Measurements from ENCODE around the gene THAP4. TPM values are rescaled to one million over a fixed set of nuclear protein-coding genes. Genes with fewer than 3 reads are reported as not detected.
"Not testable (repeated sequence)": the region's sequence is repeated elsewhere in the genome, so short reads cannot be mapped to it uniquely, and the experiment has no call there.

The THAP4 gene
- total RNA-seq, 1 donor from 2014 or later = 43.3 TPM

GRCh38 chr2:241574911-241575623 lies 61.9 kb downstream of the THAP4 start:
- no peak overlapping the region for H3K4me3 ChIP-seq (ENCODE audit: low read depth, low read length)
- TF ChIP-seq, protein P1, sequence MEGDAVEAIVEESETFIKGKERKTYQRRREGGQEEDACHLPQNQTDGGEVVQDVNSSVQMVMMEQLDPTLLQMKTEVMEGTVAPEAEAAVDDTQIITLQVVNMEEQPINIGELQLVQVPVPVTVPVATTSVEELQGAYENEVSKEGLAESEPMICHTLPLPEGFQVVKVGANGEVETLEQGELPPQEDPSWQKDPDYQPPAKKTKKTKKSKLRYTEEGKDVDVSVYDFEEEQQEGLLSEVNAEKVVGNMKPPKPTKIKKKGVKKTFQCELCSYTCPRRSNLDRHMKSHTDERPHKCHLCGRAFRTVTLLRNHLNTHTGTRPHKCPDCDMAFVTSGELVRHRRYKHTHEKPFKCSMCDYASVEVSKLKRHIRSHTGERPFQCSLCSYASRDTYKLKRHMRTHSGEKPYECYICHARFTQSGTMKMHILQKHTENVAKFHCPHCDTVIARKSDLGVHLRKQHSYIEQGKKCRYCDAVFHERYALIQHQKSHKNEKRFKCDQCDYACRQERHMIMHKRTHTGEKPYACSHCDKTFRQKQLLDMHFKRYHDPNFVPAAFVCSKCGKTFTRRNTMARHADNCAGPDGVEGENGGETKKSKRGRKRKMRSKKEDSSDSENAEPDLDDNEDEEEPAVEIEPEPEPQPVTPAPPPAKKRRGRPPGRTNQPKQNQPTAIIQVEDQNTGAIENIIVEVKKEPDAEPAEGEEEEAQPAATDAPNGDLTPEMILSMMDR (IDR thresholded peaks at IDR 0.05; ENCODE audit: insufficient read depth, low read length, poor library complexity, severe bottlenecking) = no peak
- no peak for DNase-seq (ENCODE audit: low read depth)
- peaks cover 3% of the 10 kb centered on the region for H3K36me3 ChIP-seq (ENCODE audit: control insufficient read depth, insufficient read depth, low read length)
- no peaks in the 10 kb centered on the region for H3K27me3 ChIP-seq (ENCODE audit: control insufficient read depth, insufficient read depth, low read length)

DNA sequence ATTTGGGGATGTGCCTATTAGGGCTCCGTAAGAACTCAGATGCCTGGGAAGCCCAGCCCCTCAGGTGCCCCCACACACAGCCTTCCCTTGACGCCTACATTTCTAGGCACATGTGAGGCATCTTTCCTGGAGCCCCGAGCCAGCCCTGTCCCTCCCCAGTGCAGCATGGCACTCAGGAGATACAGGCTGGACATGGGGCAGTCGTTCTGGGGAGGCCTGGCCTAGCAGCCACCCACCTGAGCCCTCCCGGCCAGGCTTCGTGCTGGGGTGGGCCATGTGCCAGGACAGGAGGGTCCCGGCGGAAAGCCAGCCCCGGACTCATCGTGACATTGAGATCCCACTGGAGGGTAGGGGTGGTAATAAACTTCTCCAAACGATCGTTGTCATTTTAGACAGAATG lies 63.2 kb downstream of the THAP4 start:
- DNase-seq (ENCODE audit: low read depth) = no peak
- Histone ChIP-seq H3K27me3 (ENCODE audit: control insufficient read depth, insufficient read depth, low read length) (no peaks in the 10 kb centered on the region), H3K4me3 (ENCODE audit: low read depth, low read length) (no peak overlapping the region), H3K36me3 (ENCODE audit: control insufficient read depth, insufficient read depth, low read length) (peaks cover 3% of the 10 kb centered on the region)
- TF ChIP-seq, protein P1 (IDR thresholded peaks at IDR 0.05; ENCODE audit: insufficient read depth, low read length, poor library complexity, severe bottlenecking) = no peak

DNA sequence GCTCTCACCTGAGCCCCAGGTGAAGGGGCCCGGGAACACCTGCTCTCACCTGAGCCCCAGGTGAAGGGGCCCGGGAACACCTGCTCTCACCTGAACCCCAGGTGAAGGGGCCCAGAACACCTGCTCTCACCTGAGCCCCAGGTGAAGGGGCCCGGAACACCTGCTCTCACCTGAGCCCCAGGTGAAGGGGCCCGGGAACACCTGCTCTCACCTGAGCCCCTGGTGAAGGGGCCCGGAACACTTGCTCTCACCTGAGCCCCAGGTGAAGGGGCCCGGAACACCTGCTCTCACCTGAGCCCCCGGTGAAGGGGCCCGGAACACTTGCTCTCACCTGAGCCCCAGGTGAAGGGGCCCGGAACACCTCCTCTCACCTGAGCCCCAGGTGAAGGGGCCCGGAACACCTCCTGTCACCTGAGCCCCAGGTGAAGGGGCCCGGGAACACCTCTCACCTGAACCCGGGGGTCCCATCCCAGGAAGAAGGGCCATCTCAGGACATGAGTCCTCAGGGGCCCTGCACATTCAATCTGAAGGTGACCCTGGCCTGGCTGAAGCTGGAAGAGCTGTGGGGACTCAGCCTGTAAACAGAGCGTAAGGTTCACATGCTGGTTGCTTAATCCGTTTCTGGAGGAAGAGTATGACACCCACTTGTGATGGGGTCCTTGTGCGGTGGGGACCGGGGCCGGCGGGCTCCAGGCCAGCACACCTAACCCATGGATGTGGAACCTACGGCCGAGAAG lies 63.9 kb downstream of the THAP4 start:
- H3K36me3 ChIP-seq (ENCODE audit: control insufficient read depth, insufficient read depth, low read length); H3K27me3 ChIP-seq (ENCODE audit: control insufficient read depth, insufficient read depth, low read length); H3K4me3 ChIP-seq (ENCODE audit: low read depth, low read length); DNase-seq (ENCODE audit: low read depth): not testable (repeated sequence)

GRCh38 chr2:241571821-241572620 lies 64.9 kb downstream of the THAP4 start:
- no peak for DNase-seq (ENCODE audit: low read depth)
- TF ChIP-seq, protein P1 (IDR thresholded peaks at IDR 0.05; ENCODE audit: insufficient read depth, low read length, poor library complexity, severe bottlenecking) = no peak
- Histone ChIP-seq H3K27me3 (ENCODE audit: control insufficient read depth, insufficient read depth, low read length) (no peaks in the 10 kb centered on the region), H3K36me3 (ENCODE audit: control insufficient read depth, insufficient read depth, low read length) (peaks cover 3% of the 10 kb centered on the region), H3K4me3 (ENCODE audit: low read depth, low read length) (no peak overlapping the region)

GRCh38 chr2:241570961-241571581 lies 65.9 kb downstream of the THAP4 start:
- TF ChIP-seq, protein P1 (IDR thresholded peaks at IDR 0.05; ENCODE audit: insufficient read depth, low read length, poor library complexity, severe bottlenecking) = no peak
- Histone ChIP-seq H3K36me3 (ENCODE audit: control insufficient read depth, insufficient read depth, low read length) (peaks cover 3% of the 10 kb centered on the region), H3K4me3 (ENCODE audit: low read depth, low read length) (no peak overlapping the region), H3K27me3 (ENCODE audit: control insufficient read depth, insufficient read depth, low read length) (no peaks in the 10 kb centered on the region)
- no peak for DNase-seq (ENCODE audit: low read depth)

Data from kidney epithelial cell (primary cell).